HUES6 (cell line): ENCODE measurements around the gene SLC29A3.
"Not testable (repeated sequence)": the region's sequence is repeated elsewhere in the genome, so short reads cannot be mapped to it uniquely, and the experiment has no call there.

ENCODE experiments used
- H3K27ac ChIP-seq: 2 replicates; pipeline ENCODE4 v1.7.0; 2013; ENCODE audit warnings: low read depth, mild to moderate bottlenecking, low read length, inconsistent platforms
- H3K27me3 ChIP-seq: 2 replicates; pipeline ENCODE4 v1.6.1; 2013; ENCODE audit warnings: low read length; ENCODE audit not compliant: control insufficient read depth, insufficient read depth
- H3K36me3 ChIP-seq: 2 replicates; pipeline ENCODE4 v1.6.1; 2013; ENCODE audit warnings: low read length; ENCODE audit not compliant: control insufficient read depth, insufficient read depth
- H3K4me1 ChIP-seq: 2 replicates; pipeline ENCODE4 v1.6.1; 2013; ENCODE audit warnings: low read length; ENCODE audit not compliant: control insufficient read depth, insufficient read depth
- H3K4me3 ChIP-seq: 2 replicates; pipeline ENCODE4 v1.5.1; 2013; ENCODE audit warnings: low read depth, low read length
- H3K9ac ChIP-seq: one replicate; pipeline ENCODE4 v1.6.1; 2013; ENCODE audit warnings: mild to moderate bottlenecking, low read length
- H3K9me3 ChIP-seq: 2 replicates; pipeline ENCODE4 v1.6.1; 2013; ENCODE audit warnings: low read depth, low read length; ENCODE audit not compliant: control insufficient read depth, insufficient read depth

Gene SLC29A3

GRCh38 chr10:71293446-71294084 is 25.5 kb upstream of the SLC29A3 start:
- no peak overlapping the region for H3K4me3 ChIP-seq
- no peak overlapping the region for H3K9ac ChIP-seq
- H3K9me3 ChIP-seq = no peaks in the 10 kb centered on the region
- H3K27ac ChIP-seq = no peak overlapping the region
- no peaks in the 10 kb centered on the region for H3K27me3 ChIP-seq
- H3K4me1 ChIP-seq = no peaks in the 10 kb centered on the region
- H3K36me3 ChIP-seq = peaks cover 82% of the 10 kb centered on the region

GRCh38 chr10:71294091-71294561 is 24.9 kb upstream of the SLC29A3 start:
- Histone ChIP-seq H3K36me3 (peaks cover 82% of the 10 kb centered on the region), H3K4me1 (no peaks in the 10 kb centered on the region)

DNA sequence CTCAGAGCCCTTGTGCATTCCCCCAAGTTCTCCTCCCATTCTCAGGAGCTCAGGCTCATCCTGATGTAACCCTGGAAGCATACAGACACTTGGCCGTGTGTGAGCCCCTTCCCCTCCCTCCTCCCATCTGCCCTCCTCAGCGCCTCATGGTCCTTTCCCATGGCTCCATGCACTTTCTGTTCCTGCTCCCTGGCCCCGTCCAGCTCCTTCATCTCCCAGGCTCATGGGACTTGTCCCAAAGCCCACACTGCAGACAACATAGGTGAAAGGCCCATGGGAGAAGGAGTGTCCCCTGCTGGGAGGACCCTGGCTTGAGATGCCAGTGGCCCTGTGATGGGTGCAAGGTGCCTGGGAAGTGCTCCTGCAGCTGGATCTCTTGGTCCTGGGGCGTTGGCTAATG is 24.2 kb upstream of the SLC29A3 start:
- H3K9ac ChIP-seq = no peak overlapping the region
- H3K27me3 ChIP-seq = no peaks in the 10 kb centered on the region
- H3K4me3 ChIP-seq = no peak overlapping the region
- H3K4me1 ChIP-seq = no peaks in the 10 kb centered on the region
- no peaks in the 10 kb centered on the region for H3K9me3 ChIP-seq
- H3K36me3 ChIP-seq = peaks cover 81% of the 10 kb centered on the region
- no peak overlapping the region for H3K27ac ChIP-seq

More at GRCh38 chr10:71294091-71294561, 24.9 kb upstream of the SLC29A3 start:
- Histone ChIP-seq H3K27me3 (no peaks in the 10 kb centered on the region), H3K9ac (no peak overlapping the region), H3K4me3 (no peak overlapping the region), H3K27ac (no peak overlapping the region), H3K9me3 (no peaks in the 10 kb centered on the region)

DNA sequence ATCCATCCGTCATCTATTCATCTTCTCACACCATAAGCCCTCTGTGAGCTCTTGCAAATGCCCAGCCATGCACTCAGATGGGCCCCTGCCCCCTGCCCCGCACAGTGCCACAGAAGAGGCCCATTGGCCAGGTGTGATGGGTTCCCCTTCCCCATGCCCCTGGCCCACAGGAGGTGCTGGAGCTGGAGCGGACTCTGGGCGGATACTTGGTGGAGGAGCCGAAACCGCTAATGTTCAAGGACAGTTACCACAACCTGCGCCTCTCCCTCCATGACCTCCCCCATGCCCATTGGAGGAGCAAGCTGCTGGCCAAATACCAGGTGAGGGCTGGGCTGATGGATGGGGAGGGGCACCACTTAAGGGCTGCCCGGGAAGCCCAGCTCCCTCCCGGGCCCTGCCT is 23.4 kb upstream of the SLC29A3 start:
- H3K4me1 ChIP-seq = no peaks in the 10 kb centered on the region
- H3K9me3 ChIP-seq = no peaks in the 10 kb centered on the region
- no peak overlapping the region for H3K9ac ChIP-seq
- no peak overlapping the region for H3K27ac ChIP-seq
- no peaks in the 10 kb centered on the region for H3K27me3 ChIP-seq
- no peak overlapping the region for H3K4me3 ChIP-seq
- peaks cover 80% of the 10 kb centered on the region for H3K36me3 ChIP-seq

DNA sequence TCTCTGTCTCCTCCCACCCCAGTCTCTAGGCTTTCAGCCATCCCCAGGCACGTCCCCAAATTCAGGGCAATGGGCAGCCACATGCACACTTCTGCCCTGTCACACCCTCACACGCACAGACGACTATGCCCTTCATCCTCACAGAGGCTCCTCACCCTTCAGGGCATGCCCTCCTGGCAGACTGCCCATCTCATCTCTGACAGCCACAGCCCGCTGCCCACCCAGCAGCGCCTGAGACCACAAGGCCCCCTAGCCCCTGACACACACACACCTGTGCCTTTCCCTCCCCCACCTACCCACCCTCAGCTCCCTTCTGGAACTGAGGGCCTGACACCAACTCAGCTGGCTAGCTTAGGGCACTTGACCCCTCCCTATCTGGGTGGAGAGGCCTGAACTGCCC is 23.0 kb upstream of the SLC29A3 start:
- no peaks in the 10 kb centered on the region for H3K4me1 ChIP-seq
- no peak overlapping the region for H3K4me3 ChIP-seq
- H3K36me3 ChIP-seq = peaks cover 83% of the 10 kb centered on the region
- no peak overlapping the region for H3K9ac ChIP-seq
- H3K27ac ChIP-seq = no peak overlapping the region
- no peaks in the 10 kb centered on the region for H3K9me3 ChIP-seq
- no peaks in the 10 kb centered on the region for H3K27me3 ChIP-seq

GRCh38 chr10:71296811-71297210 is 22.2 kb upstream of the SLC29A3 start:
- not testable (repeated sequence) for H3K4me1 ChIP-seq, H3K27me3 ChIP-seq, H3K9ac ChIP-seq, H3K4me3 ChIP-seq, H3K9me3 ChIP-seq, H3K27ac ChIP-seq
- H3K36me3 ChIP-seq = peaks cover 81% of the 10 kb centered on the region

GRCh38 chr10:71297343-71297742 is 21.7 kb upstream of the SLC29A3 start:
- no peaks in the 10 kb centered on the region for H3K27me3 ChIP-seq
- H3K27ac ChIP-seq = no peak overlapping the region
- no peaks in the 10 kb centered on the region for H3K9me3 ChIP-seq
- peaks cover 76% of the 10 kb centered on the region for H3K36me3 ChIP-seq
- H3K4me1 ChIP-seq = no peaks in the 10 kb centered on the region
- H3K4me3 ChIP-seq = no peak overlapping the region
- no peak overlapping the region for H3K9ac ChIP-seq

GRCh38 chr10:71299071-71299785 is 19.8 kb upstream of the SLC29A3 start:
- H3K9me3 ChIP-seq = no peaks in the 10 kb centered on the region
- H3K36me3 ChIP-seq = peaks cover 57% of the 10 kb centered on the region
- no peaks in the 10 kb centered on the region for H3K27me3 ChIP-seq
- H3K4me1 ChIP-seq = no peaks in the 10 kb centered on the region
- no peak overlapping the region for H3K9ac ChIP-seq
- H3K27ac ChIP-seq = no peak overlapping the region
- H3K4me3 ChIP-seq = no peak overlapping the region

DNA sequence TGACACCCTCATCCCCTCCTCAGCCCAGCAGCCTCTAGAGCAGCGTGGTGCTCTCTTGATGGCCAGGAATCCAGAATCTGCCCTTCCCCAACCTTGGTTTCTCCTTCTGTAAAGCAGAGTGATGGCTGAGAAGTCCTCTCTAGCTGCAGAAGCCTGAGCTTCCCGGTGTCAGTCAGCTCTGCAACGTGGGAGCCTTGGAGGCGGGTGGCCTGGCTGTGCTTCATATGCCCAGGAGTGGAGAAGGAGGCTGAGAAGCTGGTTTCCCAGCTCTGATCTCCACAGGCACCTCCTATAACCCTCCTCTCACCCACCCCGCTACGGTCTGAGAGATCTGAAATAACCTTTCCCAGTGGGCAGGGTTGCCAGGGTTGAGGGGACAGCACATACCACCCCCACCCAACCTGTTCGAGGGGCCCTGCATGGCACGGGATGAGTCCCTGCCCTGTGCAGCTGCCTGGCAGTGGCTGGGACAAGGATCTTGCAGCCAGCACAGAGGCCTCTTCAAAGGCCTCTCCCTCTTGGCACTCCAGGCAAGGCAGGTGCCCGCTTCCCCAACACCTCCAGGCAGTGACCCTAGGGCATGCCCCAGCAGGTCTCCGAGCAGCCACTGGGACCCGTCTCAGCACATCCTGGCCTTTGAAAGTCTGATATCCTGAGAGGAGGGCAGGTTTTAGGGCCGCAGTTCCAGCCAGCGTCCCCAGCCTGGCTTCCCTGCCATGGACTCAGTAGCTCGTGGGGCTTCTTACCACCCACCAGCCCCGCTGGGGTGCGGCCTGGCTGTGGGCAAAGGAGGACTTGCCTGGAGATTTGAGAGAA is 18.3 kb upstream of the SLC29A3 start:
- H3K36me3 ChIP-seq = peaks cover 44% of the 10 kb centered on the region
- no peaks in the 10 kb centered on the region for H3K9me3 ChIP-seq
- no peaks in the 10 kb centered on the region for H3K27me3 ChIP-seq
- H3K27ac ChIP-seq = no peak overlapping the region
- H3K4me1 ChIP-seq = no peaks in the 10 kb centered on the region
- no peak overlapping the region for H3K4me3 ChIP-seq
- H3K9ac ChIP-seq = no peak overlapping the region

DNA sequence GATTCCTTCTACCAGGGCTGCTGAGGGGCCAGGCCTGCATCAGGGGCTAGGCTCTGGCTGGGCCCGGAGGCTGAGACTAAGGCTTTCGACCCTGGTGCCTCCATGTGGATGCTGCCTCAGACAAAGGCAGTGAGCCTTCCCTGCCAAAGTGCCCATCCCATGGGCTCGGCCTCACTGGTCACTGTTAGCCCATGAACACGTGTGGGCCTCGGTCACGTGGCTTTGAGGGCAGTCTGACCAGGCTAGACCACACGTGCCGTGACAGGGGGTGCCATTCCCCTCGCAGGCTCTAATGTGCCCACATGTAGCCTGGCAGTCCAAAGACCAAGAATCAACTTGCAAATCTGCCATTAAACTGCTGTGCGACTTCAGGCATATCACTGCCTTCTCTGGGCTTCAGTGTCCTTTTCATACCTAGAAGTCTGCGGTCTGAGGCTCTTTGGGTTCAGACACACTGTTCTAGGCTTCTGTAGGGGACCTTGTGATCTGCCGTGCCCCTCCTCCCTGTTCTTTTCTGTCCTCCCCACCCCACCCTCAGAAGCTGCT is 17.6 kb upstream of the SLC29A3 start:
- no peak overlapping the region for H3K27ac ChIP-seq
- no peaks in the 10 kb centered on the region for H3K27me3 ChIP-seq
- peaks cover 37% of the 10 kb centered on the region for H3K36me3 ChIP-seq
- H3K9me3 ChIP-seq = no peaks in the 10 kb centered on the region
- H3K9ac ChIP-seq = no peak overlapping the region
- no peaks in the 10 kb centered on the region for H3K4me1 ChIP-seq
- H3K4me3 ChIP-seq = no peak overlapping the region

DNA sequence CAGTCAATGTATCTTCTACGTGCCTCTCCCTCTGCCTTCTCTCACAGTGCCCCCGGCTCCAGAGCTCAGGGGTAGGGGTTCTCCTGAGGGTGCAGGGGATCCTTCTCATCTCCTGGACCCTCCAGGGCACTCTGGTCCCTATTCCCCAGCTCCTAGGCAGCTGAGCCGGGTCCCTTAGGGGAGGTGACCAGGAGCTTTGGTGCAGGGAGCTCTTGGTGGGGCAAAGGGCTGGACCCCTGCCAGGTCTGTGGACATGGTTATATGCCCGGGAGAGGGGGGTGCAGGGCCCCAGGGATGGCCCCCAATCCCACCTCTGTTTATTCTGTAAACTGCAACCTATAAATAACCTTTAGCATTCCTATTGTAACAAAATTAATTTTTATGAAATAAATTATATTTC is 16.6 kb upstream of the SLC29A3 start:
- Histone ChIP-seq H3K4me3 (no peak overlapping the region), H3K9me3 (no peaks in the 10 kb centered on the region), H3K4me1 (no peaks in the 10 kb centered on the region), H3K27me3 (no peaks in the 10 kb centered on the region), H3K27ac (no peak overlapping the region), H3K9ac (no peak overlapping the region), H3K36me3 (peaks cover 28% of the 10 kb centered on the region)
